Limb (tissue), 2 donors: ENCODE data around the gene ROM1.
A peak's percentile ranks its signal among the peaks of the same experiment; 100 is the strongest.
"Not testable (repeated sequence)": the region's sequence is repeated elsewhere in the genome, so short reads cannot be mapped to it uniquely, and the experiment has no call there.

Experiments used
- DNase-seq, 2 donors: peaks; one replicate each; pipeline ENCODE4 v3.0.0-alpha.2; 2016; ENCODE audit errors: extremely low spot score in 2 of 2

Gene ROM1

DNA sequence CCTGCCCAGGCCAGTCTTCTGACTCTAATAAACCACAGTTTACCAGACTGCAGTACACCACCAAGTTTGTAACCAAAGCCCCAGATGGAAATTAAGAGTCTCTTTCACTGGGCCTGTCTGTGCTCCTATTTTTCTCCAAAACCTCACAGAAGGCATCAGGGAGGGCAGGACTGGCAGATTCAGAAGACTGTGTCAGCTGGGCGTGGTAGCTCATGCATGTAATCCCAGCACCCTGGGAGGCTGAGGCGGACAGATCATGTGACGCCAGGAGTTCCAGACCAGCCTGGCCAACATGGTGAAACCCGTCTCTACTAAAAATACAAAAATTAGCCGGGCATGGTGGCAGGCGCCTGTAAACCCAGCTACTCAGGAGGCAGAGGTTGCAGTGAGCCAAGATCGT is 27.7 kb upstream of the ROM1 start:
- not testable (repeated sequence) for DNase-seq

DNA sequence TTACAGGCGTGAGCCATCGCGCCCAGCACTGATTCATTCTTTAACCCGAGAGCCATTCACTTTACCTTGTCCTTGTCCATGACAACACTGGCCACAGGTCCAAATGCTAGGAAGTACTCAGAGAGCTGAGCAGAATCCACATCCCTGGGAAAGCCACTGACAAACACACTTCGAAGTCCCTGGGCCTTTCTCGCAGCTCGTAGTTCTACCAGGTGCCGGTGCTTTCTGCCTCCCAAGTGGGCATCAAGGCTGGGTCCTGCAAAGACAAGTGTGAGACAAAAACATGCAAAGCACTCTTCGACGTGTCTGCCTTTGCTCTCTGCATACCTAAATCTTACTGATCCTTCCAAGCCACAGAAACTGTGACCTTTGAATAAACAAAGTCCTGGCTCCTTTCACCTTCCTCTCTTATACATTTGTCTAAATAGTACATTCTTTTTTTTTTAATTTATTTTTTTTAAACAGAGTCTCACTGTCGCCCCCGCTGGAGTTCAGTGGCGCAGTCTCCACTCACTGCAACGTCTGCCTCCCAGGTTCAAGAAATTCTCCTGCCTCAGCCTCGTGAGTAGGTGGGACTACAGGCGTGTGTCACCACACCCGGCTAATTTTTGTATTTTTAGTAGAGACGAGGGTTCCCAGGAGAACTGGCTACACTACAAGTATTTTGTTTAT is 24.0 kb upstream of the ROM1 start:
- DNase-seq = no peak

DNA sequence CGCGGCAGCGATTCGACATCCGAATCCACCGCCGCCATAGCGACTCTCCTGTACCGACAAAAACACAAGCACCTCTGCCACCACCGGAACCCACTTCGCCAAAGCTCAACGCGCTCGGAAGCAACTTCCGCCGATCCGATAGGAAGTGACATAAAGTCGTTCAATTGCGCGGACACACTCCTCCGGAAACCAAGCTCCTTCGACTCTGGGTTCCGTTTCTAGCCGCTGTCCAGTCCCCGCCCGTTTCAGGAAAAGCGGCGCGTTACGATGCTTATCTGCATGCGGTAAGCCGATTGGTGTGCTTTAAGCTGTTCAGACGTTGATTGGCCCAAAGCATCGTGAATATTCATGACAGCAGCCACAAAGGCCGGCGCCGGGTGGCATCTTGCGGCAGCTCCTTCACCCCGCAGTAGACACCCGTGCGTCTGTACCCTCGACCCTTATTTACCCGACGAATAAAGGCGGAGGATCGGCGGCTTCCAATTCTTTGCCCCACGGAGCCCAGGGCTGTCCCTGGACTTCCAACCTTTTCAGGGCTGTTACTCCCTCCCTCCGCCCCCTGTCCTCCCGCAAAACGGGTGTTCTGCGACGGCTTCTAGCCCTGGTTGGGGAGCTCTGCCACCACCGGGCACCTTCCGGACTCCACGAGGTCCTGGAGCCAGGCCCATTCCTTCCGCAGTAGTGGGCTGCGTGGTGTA is 21.5 kb upstream of the ROM1 start, which contains the start of gene TUT1:
Gene TUT1, minus strand, starts transcription at position 76 of the 698 bp plus-strand sequence. Its CDS starts 38 bp downstream, at position 38.
- peak; percentile 97 to 98 for DNase-seq

DNA sequence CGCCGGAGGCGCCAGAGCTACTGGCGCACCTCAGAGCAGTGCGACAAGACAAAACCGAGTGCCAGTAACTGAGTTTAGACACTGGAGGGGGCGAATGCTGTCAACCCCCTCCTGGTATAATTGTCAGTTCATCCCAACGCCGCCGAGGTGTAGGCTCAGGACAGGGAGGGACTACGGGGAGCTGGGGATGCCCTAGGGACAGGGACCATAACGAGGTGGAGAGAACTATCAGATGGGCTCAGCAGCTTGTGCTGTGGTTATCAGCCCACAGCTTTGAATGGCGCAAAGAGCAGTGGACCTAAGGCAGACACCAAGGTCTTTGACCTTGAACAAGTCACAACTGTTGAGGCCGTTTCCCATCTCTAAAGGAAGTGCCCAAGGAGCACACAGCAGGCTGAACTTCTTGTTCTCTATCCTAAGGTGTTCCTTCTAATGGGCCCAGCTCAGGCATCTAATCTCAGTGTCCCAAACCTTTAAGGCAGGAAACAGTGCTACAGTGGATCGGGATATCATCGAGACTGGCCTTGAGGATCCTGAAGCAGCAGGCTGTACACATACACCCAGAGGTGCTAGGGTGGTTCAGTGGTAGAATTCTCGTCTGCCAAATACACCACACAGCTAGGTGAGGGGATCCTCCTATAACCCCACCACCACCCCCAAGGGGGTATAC is 20.8 kb upstream of the ROM1 start:
- peak in 1 of 2 donors; percentile 24 for DNase-seq

DNA sequence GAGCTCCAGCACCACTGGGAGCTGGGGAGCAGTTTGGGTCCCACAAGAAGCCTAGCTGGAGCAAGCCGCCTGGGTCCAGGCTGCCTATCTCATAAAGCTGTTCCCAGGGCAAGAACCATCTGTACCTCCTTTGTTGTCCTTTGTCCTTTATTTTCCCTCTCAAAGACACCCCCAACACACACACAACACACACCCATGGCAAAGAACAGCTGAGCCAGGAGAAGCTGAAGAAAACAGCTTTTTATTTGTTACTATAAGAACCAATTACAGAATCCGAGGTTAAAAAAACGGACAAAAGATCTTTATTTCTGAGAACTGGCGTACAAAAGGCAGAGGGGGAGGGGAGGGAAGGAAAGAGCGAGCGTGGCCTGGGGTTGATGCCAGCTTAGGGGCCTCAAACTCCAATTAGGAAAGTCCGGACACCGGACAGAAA is 20.1 kb upstream of the ROM1 start:
- DNase-seq = peak in 1 of 2 donors; percentile 24

DNA sequence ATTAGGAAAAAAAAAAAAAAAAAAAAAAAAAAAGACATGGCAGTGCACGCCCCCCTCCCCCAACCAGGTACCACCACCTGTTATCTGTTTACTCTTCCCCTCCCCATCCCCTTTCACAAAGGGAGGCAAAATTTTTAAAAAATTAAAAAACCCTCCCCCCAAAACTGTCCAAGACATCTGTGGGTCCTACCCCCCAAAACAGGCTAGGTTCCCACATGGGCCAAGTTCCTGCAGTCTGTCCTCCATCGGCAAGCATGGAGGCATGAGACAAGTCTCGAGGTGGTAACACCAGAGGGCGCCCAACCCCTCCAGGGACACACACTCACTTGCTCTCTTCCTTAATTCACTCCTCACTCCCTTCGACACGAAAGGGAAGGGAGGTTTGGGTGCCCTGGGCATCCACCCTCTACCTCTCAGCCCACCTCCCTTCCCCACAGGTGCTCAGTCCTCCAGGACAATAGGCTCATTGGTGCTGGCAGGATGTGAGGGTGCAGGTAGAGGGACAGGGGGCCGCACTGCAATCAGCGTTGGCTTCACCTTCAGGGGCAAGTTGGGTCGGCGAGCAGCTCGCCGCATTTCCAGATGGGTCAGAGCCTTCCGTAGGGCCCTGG is 19.5 kb upstream of the ROM1 start:
- peak in 1 of 2 donors; percentile 74 for DNase-seq

DNA sequence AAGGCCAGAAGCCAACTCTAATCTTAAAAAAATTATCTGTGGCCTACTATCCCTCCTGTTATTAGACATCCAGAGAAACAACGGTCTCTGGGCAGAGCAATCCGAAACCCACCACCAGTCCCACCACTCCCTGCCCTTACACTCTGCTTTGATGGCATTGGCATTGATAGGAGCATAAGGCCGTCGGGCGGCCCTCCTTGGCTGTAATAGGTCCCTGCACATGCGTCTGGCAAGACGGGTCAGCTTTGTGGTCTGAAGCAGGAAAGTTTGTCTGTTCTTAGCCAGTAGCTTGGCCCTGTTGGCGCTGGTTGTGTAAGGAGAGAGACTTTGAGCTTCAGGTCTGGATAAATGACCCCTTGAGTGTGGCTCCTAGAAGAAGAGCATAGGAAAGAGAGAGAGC is 17.9 kb upstream of the ROM1 start:
- no peak for DNase-seq

DNA sequence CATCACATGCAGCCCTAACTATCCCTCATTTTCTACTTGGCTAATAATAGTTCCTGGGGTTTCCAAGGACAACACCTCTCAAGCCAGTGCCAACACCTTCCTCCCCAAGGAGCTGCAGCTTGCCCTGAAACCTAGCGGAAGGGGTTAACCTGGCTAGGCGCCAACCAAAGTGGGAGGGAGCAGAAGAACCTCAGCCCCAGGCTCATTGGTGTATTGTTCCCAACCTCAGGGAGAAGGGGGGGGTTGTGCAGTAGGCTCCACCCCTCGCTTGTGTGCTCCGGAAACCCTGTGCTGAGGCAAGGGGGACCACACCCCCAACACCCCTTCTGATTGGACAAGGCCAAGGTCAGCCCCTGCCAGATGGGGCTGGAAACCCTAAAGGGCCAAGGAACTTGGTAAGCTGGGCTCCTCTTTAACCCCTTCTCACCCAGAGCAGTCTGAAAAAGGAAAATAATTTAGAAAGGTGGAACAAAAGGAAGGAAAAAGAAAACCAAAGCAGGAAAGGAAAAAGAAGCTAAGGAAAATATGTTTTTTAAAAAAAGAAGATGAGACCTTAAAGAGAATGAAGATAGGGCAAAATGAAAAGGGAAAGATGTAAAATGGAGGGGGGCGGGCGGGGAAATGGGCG is 13.9 kb upstream of the ROM1 start:
- DNase-seq = peak; percentile 91 to 96

DNA sequence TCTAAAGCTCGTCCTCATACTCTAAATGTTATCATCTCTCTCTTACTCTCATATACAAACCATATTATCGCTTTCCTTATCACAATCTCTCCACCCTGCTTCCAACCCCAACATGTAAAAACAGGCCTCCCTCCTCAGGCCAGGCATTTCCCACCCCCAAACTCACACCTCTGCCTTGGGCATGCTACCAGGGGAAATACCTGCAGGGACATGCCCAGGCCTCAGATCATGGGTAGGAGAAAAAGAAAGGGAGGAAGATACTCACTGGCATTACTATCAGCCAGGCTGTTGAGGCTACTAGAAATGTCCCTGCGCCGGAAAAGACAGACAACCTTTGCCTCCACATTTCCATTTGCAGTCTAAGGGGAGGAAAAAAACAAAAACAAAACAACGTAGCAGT is 13.2 kb upstream of the ROM1 start:
- DNase-seq = no peak

DNA sequence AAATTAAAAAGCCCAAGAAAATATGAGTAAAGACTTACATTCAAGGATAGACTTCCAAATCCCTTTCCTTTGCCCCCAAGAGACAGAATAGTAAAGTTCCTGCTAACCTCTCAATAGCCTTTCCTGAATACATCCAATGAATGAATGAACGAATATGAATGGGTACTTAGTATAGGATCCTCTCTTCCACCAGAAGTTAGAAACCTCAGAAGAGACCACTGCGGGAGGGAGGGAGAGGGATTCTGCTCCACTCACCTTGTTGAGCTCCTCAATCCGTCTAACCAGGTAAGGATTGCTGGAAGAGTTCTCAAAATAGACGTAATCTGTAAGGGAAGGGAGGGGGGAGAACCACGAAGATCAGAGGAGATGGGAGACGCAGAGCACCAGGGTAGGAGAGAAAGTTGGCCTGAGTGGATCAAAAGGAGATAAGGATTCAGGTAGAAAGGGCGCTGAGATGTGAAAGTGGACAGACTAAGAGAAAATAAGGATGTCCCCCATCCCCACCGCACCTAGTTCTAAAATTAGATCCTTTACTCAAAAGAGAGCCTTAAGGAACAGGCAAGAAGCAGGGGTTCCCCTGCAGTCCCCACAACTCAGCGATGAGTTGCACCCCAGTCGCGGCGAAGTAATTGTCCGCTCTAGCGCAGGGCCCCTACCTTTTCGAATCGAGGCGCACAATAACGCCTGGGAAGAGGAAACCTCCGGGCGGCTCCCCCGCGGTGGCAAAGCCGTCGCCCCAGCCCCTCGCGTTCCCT is 12.5 kb upstream of the ROM1 start:
- no peak for DNase-seq

DNA sequence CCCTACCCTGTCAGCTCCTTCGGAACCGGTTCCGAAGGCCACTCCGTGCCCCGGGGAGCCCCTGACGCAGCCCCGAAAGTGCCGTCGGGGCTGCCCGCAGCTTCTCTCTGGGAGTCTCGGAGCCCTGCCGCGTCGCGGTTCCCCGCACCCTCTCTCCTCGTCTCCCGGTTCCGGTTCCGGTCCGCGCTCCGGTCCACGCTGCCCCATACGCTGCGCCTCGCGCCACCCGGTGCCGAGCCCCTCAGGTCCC is 12.0 kb upstream of the ROM1 start:
- no peak for DNase-seq

DNA sequence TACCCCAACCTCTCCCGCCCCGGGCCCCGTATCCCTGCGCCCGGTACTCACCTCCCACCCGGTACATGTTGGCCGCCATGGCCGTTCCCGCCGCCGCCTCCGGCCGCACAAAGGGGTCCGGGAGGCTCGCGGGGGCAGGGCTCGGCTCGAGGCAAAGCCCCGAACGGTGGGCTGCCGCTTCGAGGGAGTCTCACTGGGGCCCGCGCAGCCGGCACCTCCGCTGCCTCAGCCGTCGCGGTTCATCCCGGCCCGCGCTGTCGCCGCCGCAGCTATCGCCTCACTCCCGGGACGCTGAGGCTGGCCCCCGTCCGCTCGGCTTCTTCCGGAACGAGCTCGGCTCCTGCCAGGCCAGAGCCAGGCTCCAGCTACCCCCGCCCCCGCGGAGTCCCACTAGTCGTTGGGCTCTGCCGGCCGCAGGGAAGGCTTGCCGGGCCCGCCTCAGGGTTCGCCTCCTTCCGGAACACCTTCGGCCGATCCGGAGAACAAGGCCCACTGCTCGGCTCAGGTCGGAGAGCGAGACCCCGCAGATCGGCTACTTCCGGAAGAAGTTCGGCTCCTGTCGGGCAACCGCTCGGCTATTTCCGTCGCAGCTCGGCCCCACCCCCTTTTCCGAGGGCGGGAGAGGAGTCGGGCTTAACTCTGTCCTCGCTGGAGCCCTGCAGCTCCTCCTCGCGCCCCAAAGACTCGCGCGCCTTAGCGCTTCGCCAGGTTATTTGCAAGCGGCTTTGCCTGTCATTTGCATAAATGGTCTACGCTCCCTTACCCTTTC is 11.5 kb upstream of the ROM1 start, which contains the start of gene MTA2:
Gene MTA2, minus strand, starts transcription at position 494 of the 769 bp plus-strand sequence. Its CDS starts 415 bp downstream, at position 79.
- peak; percentile 98 to 100 for DNase-seq

DNA sequence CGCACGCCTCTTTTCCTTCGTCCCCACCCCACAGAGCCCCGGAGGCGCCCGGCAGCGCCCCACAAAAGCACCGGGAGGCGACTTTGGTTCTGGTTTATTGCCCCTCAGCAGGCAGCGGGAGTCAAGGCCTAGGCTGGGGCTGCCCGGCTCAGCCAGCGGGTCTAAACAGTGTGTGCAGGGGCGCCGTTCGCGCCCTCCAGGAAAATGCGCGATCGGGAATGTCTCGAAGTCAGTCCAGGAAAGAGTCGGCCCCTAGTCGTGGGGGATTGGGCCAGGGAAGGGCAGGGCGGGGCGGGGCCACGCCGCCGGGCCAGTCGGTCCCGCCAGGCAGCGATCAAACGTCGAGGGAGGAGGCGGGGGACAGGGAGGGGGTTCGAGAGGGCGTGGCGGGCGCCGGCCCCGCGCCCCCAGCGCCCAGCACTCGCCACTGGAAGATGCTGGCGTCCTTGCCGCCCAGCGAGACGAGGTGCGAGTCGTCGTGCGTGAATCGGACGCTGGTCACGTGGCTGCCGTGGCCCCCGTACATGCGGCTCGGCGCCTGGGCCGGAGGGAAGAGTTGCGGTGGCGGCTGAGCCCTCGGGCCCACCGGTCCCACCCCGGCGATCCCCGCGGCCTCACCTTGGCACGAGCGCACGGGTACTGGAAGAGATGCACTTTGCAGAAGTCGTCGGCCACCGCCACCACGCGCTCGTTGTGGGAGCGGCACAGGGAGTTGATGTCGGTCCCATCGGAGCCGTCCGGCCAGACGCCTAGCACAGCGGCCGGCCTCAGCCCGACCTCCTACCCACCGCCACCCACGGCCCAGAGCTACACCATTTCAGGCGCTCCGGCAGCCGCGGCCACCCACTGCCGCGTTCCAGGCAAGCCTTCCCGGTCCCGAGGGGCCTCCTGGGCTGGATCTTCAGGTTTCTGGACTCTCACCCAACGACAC is 10.7 kb upstream of the ROM1 start:
- DNase-seq = peak in 1 of 2 donors; percentile 82

DNA sequence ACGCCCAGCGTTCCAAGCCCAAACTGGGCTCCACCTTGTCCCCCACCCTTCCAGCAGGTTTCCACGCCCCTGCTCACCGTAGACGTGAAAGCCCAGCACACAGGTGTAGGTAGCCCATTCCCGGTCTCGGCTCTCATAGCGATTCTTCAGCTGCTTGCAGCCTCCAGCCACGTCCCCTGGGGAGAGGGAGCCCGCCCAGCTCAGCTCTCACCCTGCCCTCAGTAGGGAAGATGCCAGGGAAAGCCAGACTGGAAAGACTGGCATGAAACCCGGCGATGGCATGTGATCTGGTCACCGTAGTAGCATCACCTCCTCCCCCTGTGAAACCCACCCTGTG is 10.0 kb upstream of the ROM1 start:
- peak in 1 of 2 donors; percentile 44 for DNase-seq

DNA sequence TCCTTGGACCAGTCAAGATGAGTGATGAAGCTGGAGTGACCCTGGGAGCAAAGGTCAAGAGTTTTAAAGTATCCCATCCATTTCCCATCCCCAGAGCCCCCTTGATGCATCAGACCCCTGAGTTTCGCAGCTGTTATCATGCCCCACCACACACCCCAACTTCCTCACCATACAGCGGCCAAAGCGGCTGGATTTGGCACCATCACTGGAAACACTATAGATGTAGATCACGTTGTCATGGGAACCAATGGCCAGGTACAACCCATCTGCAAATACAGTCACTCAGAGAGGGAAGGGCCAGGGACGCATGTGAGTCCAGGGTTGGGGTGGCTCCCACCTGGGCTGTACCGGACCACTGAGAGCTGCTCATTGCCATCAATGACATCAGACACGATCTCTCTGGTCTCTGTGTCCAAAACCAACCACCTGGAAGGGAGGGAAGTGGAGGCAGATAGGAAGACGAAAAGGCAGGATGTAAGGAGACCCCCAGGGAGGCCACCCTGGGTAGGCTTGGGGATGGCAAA is 9.2 kb upstream of the ROM1 start:
- DNase-seq = no peak

DNA sequence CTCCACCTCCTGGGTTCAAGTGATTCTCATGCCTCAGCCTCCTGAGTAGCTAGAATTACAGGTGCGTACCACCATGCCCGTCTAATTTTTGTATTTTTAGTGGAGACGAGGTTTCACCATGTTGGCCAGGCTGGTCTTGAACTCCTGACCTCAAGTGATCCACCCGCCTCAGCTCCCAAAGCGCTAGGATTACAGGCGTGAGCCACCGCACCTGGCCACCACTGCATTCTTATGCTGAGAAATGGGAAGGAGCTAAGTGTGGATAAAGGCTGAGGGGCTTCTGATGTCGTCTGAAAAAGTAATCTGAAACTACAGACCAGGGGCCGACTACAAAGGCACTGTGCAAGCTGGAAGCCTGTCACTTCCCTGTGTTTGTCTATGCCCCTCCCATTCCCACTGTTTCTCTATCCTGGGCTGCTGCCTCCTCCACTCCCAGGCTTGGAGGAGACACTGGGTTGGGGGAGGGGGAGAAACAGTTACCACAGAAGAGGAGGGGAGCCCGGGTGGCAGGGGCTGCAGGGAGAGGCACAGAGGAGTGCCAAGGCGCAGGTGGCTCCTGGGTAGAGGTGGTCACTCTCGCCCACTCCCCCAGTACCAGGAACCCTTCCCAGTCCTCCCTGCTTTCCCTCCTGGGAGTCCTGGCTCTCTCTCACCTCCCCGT is 8.5 kb upstream of the ROM1 start:
- DNase-seq = no peak

DNA sequence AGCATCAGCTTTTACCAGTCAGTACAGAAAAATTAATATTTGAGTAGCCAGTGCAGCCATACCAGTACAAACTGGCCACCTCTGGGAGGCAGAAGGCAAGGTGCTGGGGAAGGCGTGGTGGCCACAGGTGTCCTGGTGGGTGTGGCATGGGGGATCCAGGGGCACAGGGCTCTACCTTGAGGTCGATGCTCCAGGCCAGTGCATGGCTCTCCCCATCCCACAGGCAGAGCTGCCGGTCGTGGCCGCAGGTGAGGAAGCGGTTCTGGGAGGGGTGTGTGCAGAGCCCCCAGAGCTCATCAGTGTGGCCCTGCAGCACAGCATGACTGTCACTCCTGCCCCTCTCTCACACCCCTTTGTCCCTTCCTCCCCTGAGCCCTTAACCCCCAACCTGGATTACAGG is 7.6 kb upstream of the ROM1 start:
- DNase-seq = no peak

DNA sequence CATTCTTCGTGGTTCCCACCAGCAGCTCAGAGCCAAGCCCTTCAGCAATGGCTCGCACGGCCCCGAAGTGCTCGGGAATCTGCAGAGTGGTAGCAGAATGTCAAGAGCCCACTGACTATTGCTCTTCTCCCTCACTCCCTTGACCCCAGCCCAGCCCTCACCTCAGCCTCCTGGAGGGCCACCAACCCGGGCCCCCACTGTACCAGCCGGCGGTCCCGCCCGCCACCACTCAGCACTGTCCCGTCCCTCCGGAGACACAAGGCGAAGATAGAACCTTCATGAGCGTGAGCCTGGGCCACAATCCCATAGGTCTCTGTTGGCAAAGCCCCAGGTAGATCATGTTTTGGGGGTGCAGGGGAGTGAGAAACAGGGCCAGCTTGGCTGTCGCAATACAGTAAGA is 7.2 kb upstream of the ROM1 start:
- DNase-seq = no peak

DNA sequence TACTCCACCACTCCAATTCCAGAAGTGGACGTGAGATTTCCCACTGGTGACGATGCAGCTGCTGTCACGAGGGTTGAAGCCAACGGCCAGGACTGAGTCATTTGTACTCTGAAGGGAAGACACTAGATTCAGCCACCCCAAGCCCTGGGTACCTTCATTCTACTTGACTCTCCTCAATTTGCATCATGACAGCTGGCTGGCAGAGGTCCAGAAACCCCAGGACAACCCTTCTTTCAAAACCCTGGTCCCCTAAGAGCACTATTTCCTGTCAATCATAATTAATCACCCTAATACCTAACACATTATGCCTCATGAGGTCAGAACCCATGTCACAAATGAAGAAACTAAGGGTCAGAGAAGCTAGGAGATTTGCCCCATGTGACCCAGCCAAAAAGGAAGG is 5.3 kb upstream of the ROM1 start:
- no peak for DNase-seq
